Endothelial cell of umbilical vein (primary cell): ENCODE measurements around the gene PLD1. TPM values are rescaled to one million over a fixed set of nuclear protein-coding genes. Genes with fewer than 3 reads are reported as not detected.

Experiments used
- BruUV-seq: library from RNA; stranded (reverse); fragments of 400-500 nt; replicated peaks from 2 replicates; lab custom pipeline; 2021; lab: Mats Ljungman, UMichigan
- CTCF ChIA-PET: fragments of 300-600, 350-600 bp; sonication (Branson Sonifier 250); formaldehyde crosslinking; loops from one replicate; lab custom pipeline; 2021; ENCODE audit warnings: antibody characterized with exemption, inconsistent platforms; lab: Charles Lee
- POLR2A ChIA-PET: fragments of 300-600, 350-600 bp; sonication (Branson Sonifier 250); formaldehyde crosslinking; loops from one replicate; lab custom pipeline; 2021; ENCODE audit warnings: antibody characterized with exemption, inconsistent platforms; lab: Charles Lee
- DNase-seq: peaks from one replicate; pipeline ENCODE4 v3.0.0-alpha.2; 2011; ENCODE audit warnings: low read depth, low spot score
- FAIRE-seq: peaks from 2 replicates; lab custom pipeline; 2011; peaks lifted over from hg19 to GRCh38; lab: Jason Lieb, UNC
- H2AFZ ChIP-seq: 2 replicates; pipeline ENCODE4 v1.6.0; 2012; ENCODE audit warnings: low read depth, low read length, control low read depth, inconsistent platforms
- H3K27ac ChIP-seq: 2 replicates; pipeline ENCODE4 v1.5.1; 2011; ENCODE audit warnings: low read depth, mild to moderate bottlenecking, control low read depth, low read length, moderate library complexity; ENCODE audit not compliant: insufficient read depth
- H3K27me3 ChIP-seq, 2 experiments: 2 replicates each; pipeline versions ENCODE4 v1.6.0 to v1.6.1; 2011; ENCODE audit warnings: low read length in 2 of 2, mixed read lengths in 1 of 2; ENCODE audit not compliant: control insufficient read depth in 2 of 2, insufficient read depth in 2 of 2
- H3K36me3 ChIP-seq, 2 experiments: 2 replicates in 1 of 2; 3 replicates in 1 of 2; pipeline ENCODE4 v1.5.1; 2011; ENCODE audit warnings: low read length in 2 of 2, mild to moderate bottlenecking in 1 of 2, moderate library complexity in 1 of 2; ENCODE audit not compliant: control insufficient read depth in 2 of 2, insufficient read depth in 2 of 2; ENCODE audit errors: extremely low read depth in 1 of 2
- H3K4me1 ChIP-seq: 3 replicates; pipeline ENCODE4 v1.5.1; 2011; ENCODE audit warnings: mild to moderate bottlenecking, low read length; ENCODE audit not compliant: control insufficient read depth, insufficient read depth; ENCODE audit errors: extremely low read depth
- H3K4me2 ChIP-seq: 2 replicates; pipeline ENCODE4 v1.6.1; 2011; ENCODE audit warnings: low read length, control low read depth, mixed read lengths; ENCODE audit not compliant: insufficient read depth
- H3K4me3 ChIP-seq, 3 experiments: fragments of 200-600 bp in 1 of 3; sonication (generic), shearing (Covaris generic) in 1 of 3; replicated peaks in 1 of 3; 2 replicates each; pipeline ENCODE4 v1.5.1; 2011 to 2016; ENCODE audit warnings: control low read depth in 3 of 3, low read length in 3 of 3, mild to moderate bottlenecking in 2 of 3, inconsistent platforms in 1 of 3, low read depth in 1 of 3, moderate library complexity in 1 of 3; ENCODE audit not compliant: insufficient read depth in 1 of 3
- H3K79me2 ChIP-seq: 2 replicates; pipeline ENCODE4 v1.6.0; 2012; ENCODE audit warnings: low read length, inconsistent platforms; ENCODE audit not compliant: control insufficient read depth, insufficient read depth
- H3K9ac ChIP-seq: replicated peaks from 2 replicates; pipeline ENCODE3; 2011; ENCODE audit warnings: low read length, control low read depth; ENCODE audit not compliant: insufficient read depth; ENCODE audit errors: extremely low read depth
- H3K9me1 ChIP-seq: replicated peaks from 3 replicates; pipeline ENCODE4 v1.6.0; 2011; ENCODE audit warnings: mild to moderate bottlenecking, low read length; ENCODE audit not compliant: control insufficient read depth, insufficient read depth; ENCODE audit errors: extremely low read depth
- H3K9me3 ChIP-seq: replicated peaks from 2 replicates; pipeline ENCODE4 v1.5.1; 2012; ENCODE audit warnings: low read length, inconsistent platforms; ENCODE audit not compliant: control insufficient read depth, insufficient read depth
- H4K20me1 ChIP-seq: replicated peaks from 2 replicates; pipeline ENCODE3; 2011; ENCODE audit warnings: mild to moderate bottlenecking, low read length; ENCODE audit not compliant: control insufficient read depth, insufficient read depth; ENCODE audit errors: extremely low read depth
- CTCF ChIP-seq, 2 donors: IDR thresholded peaks; 1 replicate in 1 of 2; 2 replicates in 1 of 2; pipeline ENCODE4 v1.5.1; 2011; ENCODE audit warnings: low read length in 2 of 2, mild to moderate bottlenecking in 2 of 2, moderate library complexity in 2 of 2, control low read depth in 1 of 2, inconsistent platforms in 1 of 2, low read depth in 1 of 2; ENCODE audit not compliant: insufficient read depth in 1 of 2; ENCODE audit errors: extremely low read depth in 1 of 2
- EZH2 ChIP-seq: IDR thresholded peaks from 2 replicates; pipeline ENCODE4 v1.6.1; 2012; ENCODE audit warnings: borderline replicate concordance, low read depth, mild to moderate bottlenecking, moderate library complexity, low read length, inconsistent platforms; ENCODE audit not compliant: severe bottlenecking
- FOS ChIP-seq: IDR thresholded peaks from 2 replicates; pipeline ENCODE4 v1.6.1; 2011; ENCODE audit warnings: mild to moderate bottlenecking, low read length, moderate library complexity, borderline replicate concordance; ENCODE audit not compliant: insufficient read depth
- GATA2 ChIP-seq: IDR thresholded peaks from 2 replicates; pipeline ENCODE4 v1.7.0; 2011; ENCODE audit warnings: low read depth, mild to moderate bottlenecking, moderate library complexity, mixed read lengths, low read length; ENCODE audit not compliant: insufficient read length, insufficient read depth
- JUN ChIP-seq: IDR thresholded peaks from 2 replicates; pipeline ENCODE4 v1.6.1; 2011; ENCODE audit warnings: borderline replicate concordance, low read depth; ENCODE audit not compliant: insufficient read length, insufficient read depth
- MAX ChIP-seq: IDR thresholded peaks from 2 replicates; pipeline ENCODE4 v1.6.1; 2011; ENCODE audit not compliant: insufficient read depth, insufficient read length
- MYC ChIP-seq: IDR thresholded peaks from one replicate; pipeline ENCODE4 v1.6.1; 2011; ENCODE audit warnings: mild to moderate bottlenecking, low read depth, low read length
- POLR2A ChIP-seq: IDR thresholded peaks from 2 replicates; pipeline ENCODE4 v1.6.1; 2012; ENCODE audit warnings: low read depth, mild to moderate bottlenecking, control low read depth, low read length
- POLR2AphosphoS5 ChIP-seq: IDR thresholded peaks from 2 replicates; pipeline ENCODE4 v1.6.1; 2012; ENCODE audit warnings: low read depth, mild to moderate bottlenecking, control low read depth, low read length, moderate library complexity; ENCODE audit not compliant: insufficient read depth
- dilution Hi-C: fragments of 300-500 bp; cut with MboI; formaldehyde crosslinking; loops from one replicate; pipeline ENCODE4 v1.15.0; 2019; ENCODE audit warnings: low sequenced_read_pairs; ENCODE audit not compliant: extremely low pct_ligation_motif_present
- intact Hi-C: fragments of 100-400 bp; cut with micrococcal nuclease; formaldehyde crosslinking; loops from one replicate; pipeline ENCODE4 v1.10.0; 2022
- polyA plus RNA-seq, 4 experiments: library from polyadenylated mRNA; depleted of rRNA in 3 of 4; stranded (reverse) in 3 of 4; unstranded in 1 of 4; fragments of >200 nt; gene quantifications; 2 replicates each; pipeline versions ENCODE4 v1.2.1 to v1.2.3, GENCODE V29; 2011 to 2012; ENCODE audit warnings: missing spikeins in 1 of 4
- total RNA-seq: library from RNA; stranded (reverse); gene quantifications from 2 replicates; pipeline ENCODE4 v1.2.3, GENCODE V29; 2021

PLD1 gene
- total and polyA plus RNA-seq, 2 donors (not counting 3 experiments of a cell fraction or from before 2014, with no cell fraction given) = 42.0 to 108 TPM

GRCh38 chr3:171828902-171829770 is 18.9 kb upstream of the PLD1 start:
- dilution Hi-C loops (no loop called here), intact Hi-C loops (no loop called here)
- Histone ChIP-seq H3K4me1 (peaks cover 50% of the 10 kb centered on the region), H3K9ac (no peak overlapping the region), H2AFZ (no peak overlapping the region), H3K9me1 (no peaks in the 10 kb centered on the region), H3K27ac (peak overlapping the region; percentile 74), H3K4me3 (no peak overlapping the region), H3K9me3 (no peaks in the 10 kb centered on the region), H3K27me3 (no peaks in the 10 kb centered on the region), H3K4me2 (peak overlapping the region; percentile 13), H3K36me3 (no peaks in the 10 kb centered on the region), H4K20me1 (no peaks in the 10 kb centered on the region), H3K79me2 (no peaks in the 10 kb centered on the region)
- no TSS peak for BruUV-seq
- POLR2A ChIA-PET = interaction anchor here (0.6 to 2.2 kb wide), 7 partner anchors 17 to 275 kb away, joined by 3 to 5 read pairs (median 3); no protein-coding TSS in a partner anchor
- no peak for TF ChIP-seq POLR2A
- peak; percentile 12 for TF ChIP-seq FOS
- peak; percentile 57 for TF ChIP-seq GATA2
- TF ChIP-seq MYC = no peak
- TF ChIP-seq POLR2AphosphoS5 = no peak
- peak; percentile 58 for FAIRE-seq
- CTCF ChIA-PET = interaction anchor here (1.0 to 3.3 kb wide), 32 partner anchors 10 to 867 kb away, joined by 3 to 62 read pairs (median 6); partner anchors contain the start of genes FNDC3B and PLD1
- DNase-seq = peak; percentile 74

- no peaks in the 10 kb centered on the region for H3K36me3 ChIP-seq
- no TSS peak for BruUV-seq
- intact Hi-C loops = no loop called here
These were observed 17.7 kb upstream of the PLD1 start for GRCh38 chr3:171827836-171828458.

More at GRCh38 chr3:171827836-171828458, 17.7 kb upstream of the PLD1 start:
- TF ChIP-seq POLR2AphosphoS5 (no peak), JUN (no peak), GATA2 (no peak), MAX (no peak), EZH2 (no peak), CTCF (IDR thresholded peaks at IDR 0.05; ENCODE audit: extremely low read depth in 1 of 2, insufficient read depth in 1 of 2, low read depth in 1 of 2, low read length in 2 of 2) (no peak), POLR2A (no peak), FOS (no peak), MYC (no peak)
- Histone ChIP-seq H3K4me1 (peaks cover 40% of the 10 kb centered on the region), H4K20me1 (no peaks in the 10 kb centered on the region), H3K27me3 (no peaks in the 10 kb centered on the region), H3K27ac (no peak overlapping the region), H2AFZ (no peak overlapping the region), H3K4me3 (no peak overlapping the region), H3K9me1 (no peaks in the 10 kb centered on the region), H3K79me2 (no peaks in the 10 kb centered on the region), H3K4me2 (no peak overlapping the region), H3K9ac (no peak overlapping the region), H3K9me3 (no peaks in the 10 kb centered on the region)
- ChIA-PET POLR2A (no interaction called here), CTCF (interaction anchor here (0.7 to 3.3 kb wide), 12 partner anchors 12 to 213 kb away, joined by 3 to 62 read pairs (median 6); partner anchors contain the start of gene PLD1)
- dilution Hi-C loops = no loop called here
- FAIRE-seq (no peak), DNase-seq (no peak)
